ENCODE measurements around the gene PACRG. TPM values are rescaled to one million over a fixed set of nuclear protein-coding genes. Genes with fewer than 3 reads are reported as not detected.

Gene PACRG
- total RNA-seq, 1 experiment from 2014 or later: 0.26 TPM

- no peaks in the 10 kb centered on the region for H3K23me2 ChIP-seq (ENCODE audit: insufficient read length, low read depth, low read length, poor library complexity, severe bottlenecking)
- no peak overlapping the region for H3K56ac ChIP-seq (ENCODE audit: insufficient read length, low read depth, low read length)
- no peak overlapping the region for H2BK12ac ChIP-seq (ENCODE audit: insufficient read length, low read depth, low read length)
- H3K4me1 ChIP-seq (ENCODE audit: insufficient read depth, low read length): no peaks in the 10 kb centered on the region; the same call in 1 of the 2 replicates
- H3K18ac ChIP-seq (ENCODE audit: insufficient read length, low read depth, low read length): no peak overlapping the region
- no CpG with 5 or more reads among the region's 8 CpGs for WGBS (ENCODE audit: extremely low coverage, insufficient read length, low lambda C conversion rate)
- H2AK5ac ChIP-seq (ENCODE audit: insufficient read length, low read length): no peak overlapping the region
- no peak overlapping the region for H3K4me3 Mint-ChIP-seq
- DNase-seq: no peak
- H3K4me2 ChIP-seq (ENCODE audit: insufficient read depth, insufficient read length, low read length): no peak overlapping the region
- no peaks in the 10 kb centered on the region for H3K79me1 ChIP-seq (ENCODE audit: insufficient read depth, low read depth, low read length, poor library complexity, severe bottlenecking)
- H2BK15ac ChIP-seq (ENCODE audit: low read depth, low read length): no peak overlapping the region
- no peak overlapping the region for H3K4ac ChIP-seq (ENCODE audit: low read depth, low read length)
- H3K9ac ChIP-seq (ENCODE audit: extremely low read depth, insufficient read length, low read length): no peak overlapping the region
- H2AFZ ChIP-seq (ENCODE audit: low read length): no peak overlapping the region
- 0 out of 7 replicates have a peak, but pooled peaks cover 0 to 2% (median 0%) of the 10 kb centered on the region in 3 experiments for H3K36me3 Mint-ChIP-seq (ENCODE audit: insufficient read depth in 1 of 3, low read depth in 3 of 3)
- H4K8ac ChIP-seq (replicated peaks; ENCODE audit: insufficient read length, low read depth, low read length): no peak overlapping the region
- H3K27ac ChIP-seq (ENCODE audit: insufficient read length, low read depth, low read length): no peak overlapping the region
- H3K14ac ChIP-seq (ENCODE audit: insufficient read depth, low read length): no peak overlapping the region
- H2BK20ac ChIP-seq (ENCODE audit: low read depth, low read length, poor library complexity, severe bottlenecking): no peak overlapping the region
- no peak overlapping the region for H3K23ac ChIP-seq (ENCODE audit: insufficient read length, low read depth, low read length)
- H4K91ac ChIP-seq (ENCODE audit: insufficient read length, low read depth, low read length): no peak overlapping the region
- no peaks in the 10 kb centered on the region for H3K27me3 Mint-ChIP-seq (ENCODE audit: low read depth)
- H3K9me3 ChIP-seq (ENCODE audit: control insufficient read depth, low read depth, low read length): no peaks in the 10 kb centered on the region
- no peak for TF ChIP-seq CTCF (conservative IDR thresholded peaks at IDR 0.05)
- no peak overlapping the region for H2BK5ac ChIP-seq (ENCODE audit: insufficient read length, low read length)
- no peaks in the 10 kb centered on the region for H3K79me2 ChIP-seq (ENCODE audit: insufficient read depth, low read length)
- H3K9me3 Mint-ChIP-seq: no peaks in the 10 kb centered on the region; a peak in 1 of 5 replicates
- no peak overlapping the region for H3T11ph ChIP-seq (ENCODE audit: low read length)
- H3K4me1 Mint-ChIP-seq: peaks cover 5 to 9% of the 10 kb centered on the region in 2 experiments; a peak in 3 of 4 replicates
- H2BK120ac ChIP-seq (ENCODE audit: low read depth, low read length, poor library complexity, severe bottlenecking): no peak overlapping the region
- no peak overlapping the region for H4K5ac ChIP-seq (ENCODE audit: insufficient read length, low read depth, low read length)
- H3K27me3 ChIP-seq (ENCODE audit: insufficient read depth, low read length): no peaks in the 10 kb centered on the region
- no peaks in the 10 kb centered on the region for H4K20me1 ChIP-seq (ENCODE audit: control insufficient read depth, insufficient read depth, insufficient read length)
- no peak overlapping the region for H3K27ac Mint-ChIP-seq
Observed at GRCh38 chr6:163288066-163288465, 560.3 kb downstream of the PACRG start.
